AML-193 (cell line): Measurements from ENCODE around the gene AFF4.
"Not testable (repeated sequence)": the region's sequence is repeated elsewhere in the genome, so short reads cannot be mapped to it uniquely, and the experiment has no call there.

Source experiments
- DNase-seq, 2 experiments: peaks; one replicate each; lab custom pipeline; 2025; lab: John Stamatoyannopoulos, UW

The AFF4 gene

GRCh38 chr5:132953710-132954109, 9.7 kb downstream of the AFF4 start:
- no peak for DNase-seq

GRCh38 chr5:132952829-132953228, 10.6 kb downstream of the AFF4 start:
- no peak for DNase-seq

DNA sequence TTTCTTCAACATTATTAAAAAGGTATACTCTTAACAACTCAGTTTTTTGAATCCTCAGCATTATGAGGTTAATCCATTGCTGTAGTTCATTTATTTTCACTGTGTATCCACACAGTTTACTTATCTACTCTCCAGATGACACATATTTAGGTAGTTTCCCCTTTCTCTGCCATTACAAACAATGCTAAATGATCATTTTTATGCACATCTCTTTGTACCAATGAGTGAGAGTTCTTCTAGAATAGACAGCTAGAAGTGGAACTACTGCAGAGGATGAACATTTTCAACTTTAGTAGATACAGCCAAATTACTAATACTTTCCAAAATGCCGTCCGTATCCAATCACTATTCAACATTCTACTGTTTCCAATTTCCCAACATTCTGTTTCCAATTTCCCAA, 11.5 kb downstream of the AFF4 start:
- DNase-seq, result no peak

- DNase-seq, result no peak
Measured at GRCh38 chr5:132949136-132949535, 14.3 kb downstream of the AFF4 start.

DNA sequence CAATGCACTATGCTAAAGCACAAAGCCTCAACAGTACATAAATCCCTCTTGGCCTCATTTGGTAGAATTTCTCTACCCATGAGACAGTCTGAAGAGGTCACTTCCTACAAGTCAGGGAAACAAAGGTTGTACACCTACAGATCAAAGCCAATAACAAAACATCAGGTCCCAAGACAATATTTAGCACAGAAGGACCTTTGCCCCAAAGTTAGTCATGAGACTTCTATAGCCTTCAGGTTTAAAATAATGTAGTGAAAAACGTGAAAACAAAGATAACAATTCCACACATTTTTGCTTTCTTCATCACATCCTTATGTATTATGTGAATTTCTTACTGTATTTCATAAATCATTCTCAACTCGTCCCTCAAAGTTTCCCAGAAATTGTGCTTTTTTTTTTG, 15.8 kb downstream of the AFF4 start:
- DNase-seq, result no peak

GRCh38 chr5:132945315-132945714, 18.1 kb downstream of the AFF4 start:
- DNase-seq, result not testable (repeated sequence)

GRCh38 chr5:132943362-132944022, 19.9 kb downstream of the AFF4 start:
- no peak for DNase-seq

- no peak for DNase-seq
Measured at GRCh38 chr5:132941331-132941730, 22.1 kb downstream of the AFF4 start.

- DNase-seq, result no peak
Measured at GRCh38 chr5:132928062-132928407, 35.4 kb downstream of the AFF4 start.

GRCh38 chr5:132927355-132928061, 35.9 kb downstream of the AFF4 start:
- no peak for DNase-seq

DNA sequence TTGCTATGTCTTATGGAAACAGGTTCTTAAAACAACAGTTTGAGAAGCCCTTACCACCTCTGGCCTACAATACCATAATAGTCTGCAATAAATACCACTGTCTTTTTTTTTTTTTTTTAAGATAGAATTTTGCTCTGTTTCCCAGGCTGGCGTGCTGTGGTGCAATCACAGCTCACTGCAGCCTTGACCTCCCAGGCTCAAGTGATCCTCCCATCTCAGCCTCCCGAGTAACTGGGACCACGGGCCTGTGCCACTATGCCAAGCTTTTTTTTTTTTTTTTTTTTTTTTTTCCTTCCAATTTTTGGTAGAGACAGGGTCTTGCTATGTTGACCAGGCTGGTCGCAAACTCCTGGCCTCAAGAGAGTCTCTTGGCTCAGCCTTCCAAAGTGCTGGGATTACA, 37.0 kb downstream of the AFF4 start:
- no peak for DNase-seq

GRCh38 chr5:132916086-132916485, 47.3 kb downstream of the AFF4 start:
- no peak for DNase-seq

GRCh38 chr5:132915681-132916080, 47.8 kb downstream of the AFF4 start:
- DNase-seq, result no peak

GRCh38 chr5:132909702-132910101, 53.7 kb downstream of the AFF4 start:
- DNase-seq, result no peak

GRCh38 chr5:132907161-132907560, 56.3 kb downstream of the AFF4 start:
- DNase-seq, result no peak

GRCh38 chr5:132905938-132906337, 57.5 kb downstream of the AFF4 start:
- no peak for DNase-seq

DNA sequence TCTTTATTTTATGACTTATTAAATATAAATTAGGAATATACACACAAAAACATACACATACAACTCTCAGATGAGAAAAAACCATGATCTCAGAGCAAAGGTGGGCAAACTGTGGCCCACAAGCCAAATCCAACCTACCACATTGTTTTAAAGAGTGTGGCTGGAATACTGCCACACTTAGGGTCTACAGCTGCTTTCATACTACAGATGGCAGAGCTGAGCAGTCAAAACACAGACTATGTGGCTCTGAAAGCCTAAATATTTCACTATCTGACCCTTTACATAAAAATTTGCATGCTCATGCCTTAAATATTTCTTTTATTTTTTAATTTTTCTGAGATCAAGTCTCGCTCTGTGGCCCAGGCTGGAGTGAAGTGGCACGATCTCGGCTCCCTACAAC, 61.7 kb downstream of the AFF4 start:
- DNase-seq, result no peak

- DNase-seq, result no peak
Measured at GRCh38 chr5:132901036-132901435, 62.4 kb downstream of the AFF4 start.

DNA sequence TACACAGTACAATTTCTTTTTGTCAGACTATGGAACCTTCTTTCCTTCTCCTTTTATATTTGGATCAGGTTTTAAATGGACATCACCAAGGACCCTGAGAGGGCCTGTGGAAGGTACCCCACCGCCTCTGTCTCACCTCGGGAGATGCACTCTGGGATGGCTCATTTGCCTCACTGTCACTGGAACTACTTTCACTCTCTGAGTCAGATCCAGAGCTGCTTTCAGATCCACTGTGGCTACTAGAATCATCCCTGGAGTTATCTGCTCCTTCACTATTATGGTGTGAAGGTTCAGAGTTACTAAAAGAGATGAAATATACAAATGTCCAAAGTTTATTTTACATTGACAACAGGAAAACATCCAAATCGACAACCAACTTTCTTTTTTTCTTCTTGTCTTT, 65.3 kb downstream of the AFF4 start:
- DNase-seq, result no peak

GRCh38 chr5:132896685-132897084, 66.7 kb downstream of the AFF4 start:
- no peak for DNase-seq

- no peak for DNase-seq
Measured at GRCh38 chr5:132895719-132896305, 67.6 kb downstream of the AFF4 start.

DNA sequence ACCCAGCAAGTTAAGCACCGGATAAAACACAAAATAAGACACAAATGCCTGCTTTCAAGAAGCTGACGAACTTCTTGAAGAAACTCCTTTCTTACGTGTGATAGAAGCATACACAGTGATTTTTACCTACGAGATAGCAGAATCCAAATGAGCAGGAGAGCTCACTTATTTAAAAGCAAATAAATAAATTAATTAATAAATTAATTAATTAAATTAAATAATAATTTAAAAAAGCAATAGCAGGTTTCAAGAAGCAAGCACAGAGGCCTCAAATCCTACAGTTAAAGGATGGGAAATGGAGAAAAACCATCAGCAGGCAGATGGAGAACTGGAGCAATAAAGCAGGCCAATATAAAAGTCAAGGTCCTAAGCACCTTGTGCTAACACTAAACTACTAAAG, 72.6 kb downstream of the AFF4 start:
- DNase-seq, result no peak

GRCh38 chr5:132889501-132889900, 73.9 kb downstream of the AFF4 start:
- no peak for DNase-seq

- no peak for DNase-seq
Measured at GRCh38 chr5:132887283-132887682, 76.2 kb downstream of the AFF4 start.
